PFSK-1 (cell line): ENCODE measurements around the gene TAX1BP1.

Experiments
- POLR2AphosphoS5 ChIP-seq: IDR thresholded peaks from 2 replicates; pipeline ENCODE4 v1.6.1; 2012; ENCODE audit warnings: low read depth, mild to moderate bottlenecking, control low read depth, low read length, moderate library complexity
- SIN3A ChIP-seq: IDR thresholded peaks from 2 replicates; pipeline ENCODE4 v1.6.1; 2012; ENCODE audit warnings: mild to moderate bottlenecking, low read length, moderate library complexity, borderline replicate concordance; ENCODE audit not compliant: insufficient read depth

- TF ChIP-seq POLR2AphosphoS5 (no peak), SIN3A (no peak)
Measured at GRCh38 chr7:27775782-27776181, 35.8 kb downstream of the TAX1BP1 start.
